ENCODE results near the gene C11orf24. TPM values are rescaled to one million over a fixed set of nuclear protein-coding genes. Genes with fewer than 3 reads are reported as not detected.

The C11orf24 gene
- total and polyA plus RNA-seq, 9 of the 15 experiments (the other 6 are each of a cell fraction or from before 2014, with no cell fraction given) = 2.0 to 65.2 (median 32.5) TPM

- TF ChIP-seq MGA (IDR thresholded peaks at IDR 0.05) (peak; percentile 91), ZNF655 (CRISPR knock-in tag; IDR thresholded peaks at IDR 0.05) (no peak), CUX1 (CRISPR knock-in tag; IDR thresholded peaks at IDR 0.05) (no peak), SRSF3 (IDR thresholded peaks at IDR 0.05; ENCODE audit: insufficient read depth, low read length) (no peak), HDGF (IDR thresholded peaks at IDR 0.05) (no peak), SMARCE1 (IDR thresholded peaks at IDR 0.05) (peak; percentile 58; the same call in 1 of the 2 replicates), TBL1XR1 (IDR thresholded peaks at IDR 0.05; ENCODE audit: low read length in 2 of 2) (no peak; a peak in 1 of 4 replicates), NUFIP1 (IDR thresholded peaks at IDR 0.05; ENCODE audit: partially characterized antibody) (no peak), ZBED1 (IDR thresholded peaks at IDR 0.05) (no peak)
Measured at GRCh38 chr11:68271781-68272608, at the start of gene C11orf24 (continued).
